A673 (cell line): ENCODE measurements around the gene SEMA5A.

Source experiments
- EZH2 ChIP-seq: fragments of 200-600 bp; sonication (generic); IDR thresholded peaks from 2 replicates; pipeline ENCODE4 v1.6.1; 2017; ENCODE audit warnings: borderline replicate concordance, low read depth, mild to moderate bottlenecking, mixed read lengths, antibody characterized with exemption, low read length; ENCODE audit not compliant: poor library complexity, severe bottlenecking
- TF ChIP-seq, protein P1 (sequence below): fragments of 300-800, 200-600 bp; sonication (generic); conservative IDR thresholded peaks from 2 replicates; pipeline ENCODE4 v1.5.1; 2017; ENCODE audit warnings: low read depth, mild to moderate bottlenecking, antibody characterized with exemption, low read length, moderate library complexity, mixed read lengths

DNA sequence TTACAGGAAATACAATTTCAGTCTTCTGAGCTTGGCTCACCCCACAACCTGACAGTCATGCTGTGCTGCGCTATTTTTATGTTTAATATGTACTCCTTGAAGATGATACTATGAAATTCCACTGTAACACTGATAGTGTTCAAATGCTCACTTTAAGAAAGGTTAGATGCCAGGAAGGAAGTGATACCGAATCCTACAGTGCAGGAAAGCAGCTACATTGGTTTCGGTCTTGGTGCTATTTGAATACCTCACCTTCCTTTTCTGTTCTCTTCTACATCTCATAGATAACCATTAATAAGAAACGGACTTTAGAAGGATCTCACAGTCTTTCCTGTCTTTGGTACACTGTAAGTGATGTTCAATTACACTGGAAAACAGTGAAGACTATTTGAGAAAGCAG is 117.6 kb downstream of the SEMA5A start:
- TF ChIP-seq, protein P1, sequence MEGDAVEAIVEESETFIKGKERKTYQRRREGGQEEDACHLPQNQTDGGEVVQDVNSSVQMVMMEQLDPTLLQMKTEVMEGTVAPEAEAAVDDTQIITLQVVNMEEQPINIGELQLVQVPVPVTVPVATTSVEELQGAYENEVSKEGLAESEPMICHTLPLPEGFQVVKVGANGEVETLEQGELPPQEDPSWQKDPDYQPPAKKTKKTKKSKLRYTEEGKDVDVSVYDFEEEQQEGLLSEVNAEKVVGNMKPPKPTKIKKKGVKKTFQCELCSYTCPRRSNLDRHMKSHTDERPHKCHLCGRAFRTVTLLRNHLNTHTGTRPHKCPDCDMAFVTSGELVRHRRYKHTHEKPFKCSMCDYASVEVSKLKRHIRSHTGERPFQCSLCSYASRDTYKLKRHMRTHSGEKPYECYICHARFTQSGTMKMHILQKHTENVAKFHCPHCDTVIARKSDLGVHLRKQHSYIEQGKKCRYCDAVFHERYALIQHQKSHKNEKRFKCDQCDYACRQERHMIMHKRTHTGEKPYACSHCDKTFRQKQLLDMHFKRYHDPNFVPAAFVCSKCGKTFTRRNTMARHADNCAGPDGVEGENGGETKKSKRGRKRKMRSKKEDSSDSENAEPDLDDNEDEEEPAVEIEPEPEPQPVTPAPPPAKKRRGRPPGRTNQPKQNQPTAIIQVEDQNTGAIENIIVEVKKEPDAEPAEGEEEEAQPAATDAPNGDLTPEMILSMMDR: no peak
- TF ChIP-seq EZH2: no peak
